ENCODE data around the gene PSMB7.

- TF ChIP-seq CTCF (tag by site-specific recombination; IDR thresholded peaks at IDR 0.05): no peak
- no peak for TF ChIP-seq ZNF398 (tag by site-specific recombination; IDR thresholded peaks at IDR 0.05)
- no peak for TF ChIP-seq ZNF521 (tag by site-specific recombination; IDR thresholded peaks at IDR 0.05)
- TF ChIP-seq HOXA7 (CRISPR knock-in tag; IDR thresholded peaks at IDR 0.05; ENCODE audit: borderline replicate concordance): no peak
- TF ChIP-seq EGR2 (tag by site-specific recombination; IDR thresholded peaks at IDR 0.05; ENCODE audit: low read depth): no peak
- TF ChIP-seq ZNF184 (tag by site-specific recombination; IDR thresholded peaks at IDR 0.05): no peak
- TF ChIP-seq YY1 (tag by site-specific recombination; IDR thresholded peaks at IDR 0.05): no peak
- TF ChIP-seq ZBTB20 (tag by site-specific recombination; IDR thresholded peaks at IDR 0.05): no peak
- no peak for TF ChIP-seq SETDB1 (IDR thresholded peaks at IDR 0.05; ENCODE audit: insufficient read length, low read length)
- no peak for TF ChIP-seq REST (tag by site-specific recombination; IDR thresholded peaks at IDR 0.05)
- TF ChIP-seq ZNF133 (tag by site-specific recombination; IDR thresholded peaks at IDR 0.05): no peak
- no peak for TF ChIP-seq ZNF274 (IDR thresholded peaks at IDR 0.05; ENCODE audit: low read length)
- TF ChIP-seq ZNF274 (tag by site-specific recombination; IDR thresholded peaks at IDR 0.05; ENCODE audit: borderline replicate concordance): no peak
Measured at GRCh38 chr9:124364141-124364540, 51.1 kb downstream of the PSMB7 start.

All from HEK293 (cell line).